Measurements from ENCODE around the gene C1orf174. TPM values are rescaled to one million over a fixed set of nuclear protein-coding genes. Genes with fewer than 3 reads are reported as not detected.

C1orf174 gene
- total RNA-seq, 1 experiment from 2014 or later: 41.2 TPM

DNA sequence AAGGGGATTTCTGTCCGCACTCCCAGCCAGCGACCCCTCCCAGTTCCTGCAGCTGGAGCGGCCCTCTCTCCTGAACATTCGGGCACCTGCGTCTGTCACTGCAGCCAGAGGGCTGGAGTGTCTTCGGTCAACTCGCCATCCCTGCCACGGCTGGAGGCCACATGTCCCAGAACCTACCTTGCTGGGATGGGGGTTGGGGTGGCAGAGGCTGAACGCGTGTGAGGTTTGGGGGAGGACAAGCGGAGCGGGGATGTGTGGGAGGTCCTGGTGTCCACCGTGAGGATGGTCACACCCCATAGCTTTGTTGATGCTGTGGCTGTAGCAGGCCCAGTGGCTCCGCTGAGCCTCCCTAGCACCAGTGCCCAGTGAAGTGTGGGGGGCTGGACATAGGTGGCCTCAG is 14.8 kb upstream of the C1orf174 start:
- intact Hi-C loops (cut with micrococcal nuclease; ENCODE audit: unreplicated experiment): loop anchor here (10.0 kb wide), 1 partner anchor 140 kb away; no protein-coding TSS in a partner anchor

DNA sequence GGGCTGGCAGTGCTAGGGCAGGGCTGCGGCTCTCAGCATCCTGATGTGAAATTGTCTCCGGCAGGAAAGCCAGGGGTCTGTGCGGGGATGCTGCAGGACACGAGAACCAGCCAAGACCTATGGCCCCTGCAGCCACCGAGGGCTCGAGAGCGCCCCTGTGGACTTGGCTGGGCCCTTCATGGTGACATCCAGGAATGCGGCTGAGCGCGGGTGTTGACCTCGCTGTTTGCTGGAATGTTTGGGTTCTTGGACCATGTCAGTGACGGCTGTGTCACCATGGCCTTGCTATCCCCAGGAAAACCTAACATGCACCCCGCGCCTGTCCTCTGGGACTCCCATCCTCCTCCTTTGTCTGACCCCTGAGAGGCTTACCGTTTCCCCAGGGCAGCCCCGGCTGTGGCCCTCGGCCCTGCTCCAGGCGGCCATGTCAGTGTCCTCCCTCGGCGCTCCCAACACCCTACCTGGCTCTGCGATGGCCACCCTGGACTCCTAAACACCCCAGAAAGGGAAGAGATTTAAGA is 14.3 kb upstream of the C1orf174 start:
- Histone ChIP-seq H3K4me1 (ENCODE audit: control insufficient read depth, insufficient read depth, low read length) (peaks cover 6% of the 10 kb centered on the region; the same call in 1 of the 2 replicates), H3K27ac (ENCODE audit: low read length) (no peak overlapping the region), H3K27me3 (ENCODE audit: control insufficient read depth, insufficient read depth, low read length) (no peaks in the 10 kb centered on the region), H3K9me3 (ENCODE audit: control insufficient read depth, insufficient read depth, low read depth, low read length) (no peaks in the 10 kb centered on the region), H3K4me3 (ENCODE audit: low read depth in 2 of 2, low read length in 2 of 2) (no peak overlapping the region), H3K36me3 (ENCODE audit: control insufficient read depth, insufficient read depth, low read length) (no peaks in the 10 kb centered on the region)
- no peak for DNase-seq (ENCODE audit: low read depth, low spot score)
- ATAC-seq: no peak
- in situ Hi-C loops (cut with HindIII; ENCODE audit: low pct_unique_long_range_greater_than_20kb, low sequenced_read_pairs): no loop called here
- ChIA-PET POLR2A (no interaction called here), CTCF (interaction anchor here (0.8 kb wide), 1 partner anchor 1950 kb away, joined by 9 read pairs; no protein-coding TSS in a partner anchor)
- TF ChIP-seq SIN3A (IDR thresholded peaks at IDR 0.05; ENCODE audit: borderline replicate concordance, insufficient read depth, low read depth, low read length) (no peak), TCF7L2 (IDR thresholded peaks at IDR 0.05; ENCODE audit: low read depth, low read length) (no peak), POLR2AphosphoS5 (IDR thresholded peaks at IDR 0.05; ENCODE audit: low read depth, low read length) (no peak)
- TF ChIP-seq, protein P1, sequence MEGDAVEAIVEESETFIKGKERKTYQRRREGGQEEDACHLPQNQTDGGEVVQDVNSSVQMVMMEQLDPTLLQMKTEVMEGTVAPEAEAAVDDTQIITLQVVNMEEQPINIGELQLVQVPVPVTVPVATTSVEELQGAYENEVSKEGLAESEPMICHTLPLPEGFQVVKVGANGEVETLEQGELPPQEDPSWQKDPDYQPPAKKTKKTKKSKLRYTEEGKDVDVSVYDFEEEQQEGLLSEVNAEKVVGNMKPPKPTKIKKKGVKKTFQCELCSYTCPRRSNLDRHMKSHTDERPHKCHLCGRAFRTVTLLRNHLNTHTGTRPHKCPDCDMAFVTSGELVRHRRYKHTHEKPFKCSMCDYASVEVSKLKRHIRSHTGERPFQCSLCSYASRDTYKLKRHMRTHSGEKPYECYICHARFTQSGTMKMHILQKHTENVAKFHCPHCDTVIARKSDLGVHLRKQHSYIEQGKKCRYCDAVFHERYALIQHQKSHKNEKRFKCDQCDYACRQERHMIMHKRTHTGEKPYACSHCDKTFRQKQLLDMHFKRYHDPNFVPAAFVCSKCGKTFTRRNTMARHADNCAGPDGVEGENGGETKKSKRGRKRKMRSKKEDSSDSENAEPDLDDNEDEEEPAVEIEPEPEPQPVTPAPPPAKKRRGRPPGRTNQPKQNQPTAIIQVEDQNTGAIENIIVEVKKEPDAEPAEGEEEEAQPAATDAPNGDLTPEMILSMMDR (IDR thresholded peaks at IDR 0.05): no peak
- TF ChIP-seq, protein P2, sequence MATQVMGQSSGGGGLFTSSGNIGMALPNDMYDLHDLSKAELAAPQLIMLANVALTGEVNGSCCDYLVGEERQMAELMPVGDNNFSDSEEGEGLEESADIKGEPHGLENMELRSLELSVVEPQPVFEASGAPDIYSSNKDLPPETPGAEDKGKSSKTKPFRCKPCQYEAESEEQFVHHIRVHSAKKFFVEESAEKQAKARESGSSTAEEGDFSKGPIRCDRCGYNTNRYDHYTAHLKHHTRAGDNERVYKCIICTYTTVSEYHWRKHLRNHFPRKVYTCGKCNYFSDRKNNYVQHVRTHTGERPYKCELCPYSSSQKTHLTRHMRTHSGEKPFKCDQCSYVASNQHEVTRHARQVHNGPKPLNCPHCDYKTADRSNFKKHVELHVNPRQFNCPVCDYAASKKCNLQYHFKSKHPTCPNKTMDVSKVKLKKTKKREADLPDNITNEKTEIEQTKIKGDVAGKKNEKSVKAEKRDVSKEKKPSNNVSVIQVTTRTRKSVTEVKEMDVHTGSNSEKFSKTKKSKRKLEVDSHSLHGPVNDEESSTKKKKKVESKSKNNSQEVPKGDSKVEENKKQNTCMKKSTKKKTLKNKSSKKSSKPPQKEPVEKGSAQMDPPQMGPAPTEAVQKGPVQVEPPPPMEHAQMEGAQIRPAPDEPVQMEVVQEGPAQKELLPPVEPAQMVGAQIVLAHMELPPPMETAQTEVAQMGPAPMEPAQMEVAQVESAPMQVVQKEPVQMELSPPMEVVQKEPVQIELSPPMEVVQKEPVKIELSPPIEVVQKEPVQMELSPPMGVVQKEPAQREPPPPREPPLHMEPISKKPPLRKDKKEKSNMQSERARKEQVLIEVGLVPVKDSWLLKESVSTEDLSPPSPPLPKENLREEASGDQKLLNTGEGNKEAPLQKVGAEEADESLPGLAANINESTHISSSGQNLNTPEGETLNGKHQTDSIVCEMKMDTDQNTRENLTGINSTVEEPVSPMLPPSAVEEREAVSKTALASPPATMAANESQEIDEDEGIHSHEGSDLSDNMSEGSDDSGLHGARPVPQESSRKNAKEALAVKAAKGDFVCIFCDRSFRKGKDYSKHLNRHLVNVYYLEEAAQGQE (IDR thresholded peaks at IDR 0.05; ENCODE audit: insufficient read depth in 1 of 2, low read depth in 2 of 2, low read length in 1 of 2): no peak
- intact Hi-C loops (cut with micrococcal nuclease; ENCODE audit: unreplicated experiment): loop anchor here (10.0 kb wide), 1 partner anchor 140 kb away; no protein-coding TSS in a partner anchor
- BruUV-seq (replicated peaks): no TSS peak

More for the DNA sequence above, 14.8 kb upstream of the C1orf174 start:
- in situ Hi-C loops (cut with HindIII; ENCODE audit: low pct_unique_long_range_greater_than_20kb, low sequenced_read_pairs): no loop called here
- ATAC-seq: no peak
- ChIA-PET CTCF (no interaction called here), POLR2A (no interaction called here)
- Histone ChIP-seq H3K27me3 (ENCODE audit: control insufficient read depth, insufficient read depth, low read length) (no peaks in the 10 kb centered on the region), H3K36me3 (ENCODE audit: control insufficient read depth, insufficient read depth, low read length) (no peaks in the 10 kb centered on the region), H3K4me1 (ENCODE audit: control insufficient read depth, insufficient read depth, low read length) (peaks cover 6% of the 10 kb centered on the region; the same call in 1 of the 2 replicates), H3K4me3 (ENCODE audit: low read depth in 2 of 2, low read length in 2 of 2) (no peak overlapping the region), H3K9me3 (ENCODE audit: control insufficient read depth, insufficient read depth, low read depth, low read length) (no peaks in the 10 kb centered on the region), H3K27ac (ENCODE audit: low read length) (no peak overlapping the region)
- no peak for DNase-seq (ENCODE audit: low read depth, low spot score)
- no TSS peak for BruUV-seq (replicated peaks)
- TF ChIP-seq POLR2AphosphoS5 (IDR thresholded peaks at IDR 0.05; ENCODE audit: low read depth, low read length) (no peak), TCF7L2 (IDR thresholded peaks at IDR 0.05; ENCODE audit: low read depth, low read length) (no peak), SIN3A (IDR thresholded peaks at IDR 0.05; ENCODE audit: borderline replicate concordance, insufficient read depth, low read depth, low read length) (no peak)
- TF ChIP-seq, protein P2 (IDR thresholded peaks at IDR 0.05; ENCODE audit: insufficient read depth in 1 of 2, low read depth in 2 of 2, low read length in 1 of 2): no peak
- TF ChIP-seq, protein P1 (IDR thresholded peaks at IDR 0.05): no peak

Data from Panc1 (cell line).